Stimulated activated CD8-positive, alpha-beta memory T cell treated with anti-CD3 and anti-CD28 coated beads, Interleukin-4, amount 100 ng/mL, for 1 hour (primary cell): ENCODE measurements around the gene PNKP.

ENCODE experiments used
- DNase-seq, 2 donors: peaks; one replicate each; pipeline ENCODE4 v3.0.0-alpha.2; 2020; ENCODE audit warnings: low read depth in 2 of 2, low spot score in 1 of 2

PNKP gene

GRCh38 chr19:49890349-49891311 lies 23.3 kb upstream of the PNKP start:
- DNase-seq, result peak; percentile 28 to 37

- peak; percentile 36 to 47 for DNase-seq
Observed at GRCh38 chr19:49889687-49890348, 22.4 kb upstream of the PNKP start.

GRCh38 chr19:49889038-49889686 lies 21.8 kb upstream of the PNKP start:
- no peak for DNase-seq

- no peak for DNase-seq
Observed at GRCh38 chr19:49888510-49888824, 21.1 kb upstream of the PNKP start.

GRCh38 chr19:49887665-49888509 lies 20.5 kb upstream of the PNKP start:
- no peak for DNase-seq

GRCh38 chr19:49887037-49887664 lies 19.8 kb upstream of the PNKP start:
- no peak for DNase-seq

- DNase-seq, result no peak
Observed at GRCh38 chr19:49884760-49885159, 17.4 kb upstream of the PNKP start.

- DNase-seq, result no peak
Observed at GRCh38 chr19:49884109-49884508, 16.7 kb upstream of the PNKP start.

GRCh38 chr19:49883094-49883493 lies 15.7 kb upstream of the PNKP start:
- no peak for DNase-seq

GRCh38 chr19:49882643-49883042 lies 15.3 kb upstream of the PNKP start:
- DNase-seq, result no peak

- DNase-seq, result no peak
Observed at GRCh38 chr19:49881672-49882394, 14.5 kb upstream of the PNKP start.

GRCh38 chr19:49881186-49881585 lies 13.8 kb upstream of the PNKP start:
- DNase-seq, result no peak

GRCh38 chr19:49880162-49880869 lies 12.9 kb upstream of the PNKP start:
- DNase-seq, result no peak

GRCh38 chr19:49879243-49879963 lies 12.0 kb upstream of the PNKP start:
- no peak for DNase-seq

GRCh38 chr19:49878744-49879070 lies 11.3 kb upstream of the PNKP start:
- DNase-seq, result no peak

GRCh38 chr19:49877879-49878743 lies 10.7 kb upstream of the PNKP start:
- DNase-seq, result peak; percentile 95 to 96

- peak; percentile 93 to 98 for DNase-seq
Observed at GRCh38 chr19:49877020-49877878, 9.9 kb upstream of the PNKP start, which contains the start of the genes AKT1S1 and TBC1D17. TSS of gene AKT1S1 (minus strand) at chr19:49877355. CDS start at chr19:49873295, 4,060 bp downstream. TSS of gene TBC1D17 (plus strand) at chr19:49877702. CDS start at chr19:49877724, 22 bp downstream.
